ENCODE data around the gene MAPRE2.

MAPRE2 gene

DNA sequence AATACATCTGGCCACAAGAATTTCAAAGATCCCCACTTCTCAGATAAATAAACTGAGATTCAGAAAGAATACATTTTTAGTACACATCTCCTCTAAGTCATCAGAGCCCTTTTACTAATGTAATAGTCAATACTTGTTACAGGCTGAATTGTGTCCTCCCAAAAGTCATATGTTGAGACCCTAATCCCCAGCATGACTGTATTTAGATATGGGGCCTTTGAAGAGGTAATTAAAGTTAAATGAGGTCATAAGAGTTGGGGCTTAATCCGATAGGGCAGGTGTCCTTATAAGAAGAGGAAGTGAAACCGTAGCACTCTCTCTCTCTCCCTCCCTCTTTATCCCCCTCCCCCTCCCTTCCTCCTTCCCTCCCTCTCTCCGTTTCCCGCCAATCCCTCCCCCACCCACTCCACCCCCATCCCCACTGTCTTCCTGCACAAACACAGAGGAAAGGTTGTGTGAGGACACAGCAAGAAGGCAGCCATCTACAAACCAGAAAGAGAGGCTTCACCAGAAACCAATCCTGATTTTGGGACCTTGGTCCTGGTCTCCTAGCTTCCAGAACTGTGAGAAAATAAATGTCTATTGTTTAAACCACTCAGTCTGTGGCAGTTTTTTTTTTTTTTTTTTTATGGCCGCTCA is 133.0 kb downstream of the MAPRE2 start:
- no peak for DNase-seq (ENCODE audit: low read depth in 1 of 2, low spot score in 1 of 2)

DNA sequence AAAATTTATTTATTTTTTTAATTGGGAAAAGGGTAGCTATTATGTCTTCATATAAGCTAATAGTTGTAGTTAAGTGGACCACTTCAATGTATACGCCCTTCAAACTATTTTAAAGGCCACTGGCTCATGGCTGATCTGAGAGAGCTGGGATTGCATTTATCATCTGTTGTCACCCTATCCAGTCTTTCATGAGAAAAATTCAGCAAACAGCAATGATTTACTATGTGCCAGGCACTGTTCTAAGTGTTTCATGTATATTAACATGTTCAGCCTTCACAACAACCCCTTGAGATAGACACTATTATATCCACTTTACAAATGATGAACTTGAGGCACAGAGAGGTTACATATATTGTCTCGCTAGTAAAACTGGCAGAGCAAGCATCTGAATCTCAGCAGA is 133.5 kb downstream of the MAPRE2 start:
- no peak for DNase-seq (ENCODE audit: low read depth in 1 of 2, low spot score in 1 of 2)

- no peak for DNase-seq (ENCODE audit: low read depth in 1 of 2, low spot score in 1 of 2)
Measured at GRCh38 chr18:35176925-35177324, 135.7 kb downstream of the MAPRE2 start.

GRCh38 chr18:35178260-35178659 is 137.0 kb downstream of the MAPRE2 start:
- DNase-seq (ENCODE audit: low read depth in 1 of 2, low spot score in 1 of 2): no peak

DNA sequence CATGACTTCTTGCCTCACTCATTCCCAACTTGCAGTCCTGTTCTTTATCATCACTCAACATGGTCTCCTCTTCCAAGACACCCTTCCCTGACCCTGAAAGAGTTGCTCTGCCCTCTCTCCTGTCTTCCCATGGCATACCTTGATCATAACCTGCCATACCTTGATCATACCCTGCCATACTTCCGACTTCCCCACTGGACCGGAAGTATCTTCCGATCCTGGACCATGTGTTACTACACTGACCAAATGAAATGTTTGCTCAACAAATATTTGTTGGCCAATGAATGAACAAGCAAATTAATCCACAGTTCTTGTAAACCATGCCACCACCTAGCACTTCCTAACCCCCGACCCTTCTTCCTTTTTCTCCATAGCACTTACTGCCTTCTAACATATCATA is 138.7 kb downstream of the MAPRE2 start:
- DNase-seq (ENCODE audit: low read depth in 1 of 2, low spot score in 1 of 2): no peak

- no peak for DNase-seq (ENCODE audit: low read depth in 1 of 2, low spot score in 1 of 2)
Measured at GRCh38 chr18:35180455-35180854, 139.2 kb downstream of the MAPRE2 start.

DNA sequence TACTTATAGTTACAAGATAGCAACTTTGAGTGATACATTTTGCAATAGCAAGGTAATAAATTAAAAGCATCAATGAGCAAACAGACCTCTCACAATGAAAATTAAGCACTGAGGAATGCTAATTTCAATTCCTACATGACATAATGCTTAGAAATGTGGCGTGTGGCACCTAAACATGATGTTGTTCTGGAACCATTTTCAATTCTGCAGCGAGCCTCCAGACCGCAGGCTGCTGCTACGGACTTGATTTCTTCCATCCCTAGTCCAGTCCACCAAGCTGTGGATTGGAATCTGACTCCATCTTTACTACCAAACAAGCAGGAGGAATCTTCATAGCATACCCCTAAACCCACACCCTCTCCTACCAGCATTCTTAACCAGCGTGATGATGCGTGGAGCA is 140.9 kb downstream of the MAPRE2 start:
- no peak for DNase-seq (ENCODE audit: low read depth in 1 of 2, low spot score in 1 of 2)

GRCh38 chr18:35183886-35184285 is 142.7 kb downstream of the MAPRE2 start:
- DNase-seq (ENCODE audit: low read depth in 1 of 2, low spot score in 1 of 2): no peak

DNA sequence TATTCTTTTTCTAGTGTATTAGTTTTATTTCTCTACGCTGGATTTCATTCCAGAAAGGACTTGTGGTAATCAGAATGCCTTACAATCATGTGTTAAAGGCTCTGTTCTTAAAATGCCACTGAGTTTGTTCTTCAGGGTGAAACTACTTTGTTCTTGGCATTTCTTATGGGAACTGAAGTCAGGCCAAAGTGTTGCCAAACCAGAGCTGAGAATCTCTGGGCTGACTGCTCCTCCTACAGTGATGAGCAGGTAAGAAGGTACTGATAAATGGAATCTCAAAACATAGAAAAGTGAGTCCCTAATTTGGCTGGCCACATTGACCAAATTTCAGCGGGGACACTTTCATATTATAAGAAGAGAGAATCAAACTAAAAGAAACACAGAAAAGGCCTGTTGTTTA is 144.6 kb downstream of the MAPRE2 start:
- DNase-seq (ENCODE audit: low read depth in 1 of 2, low spot score in 1 of 2): no peak

GRCh38 chr18:35186291-35187034 is 145.2 kb downstream of the MAPRE2 start:
- no peak for DNase-seq (ENCODE audit: low read depth in 1 of 2, low spot score in 1 of 2)

GRCh38 chr18:35189510-35189909 is 148.3 kb downstream of the MAPRE2 start:
- DNase-seq (ENCODE audit: low read depth in 1 of 2, low spot score in 1 of 2): no peak

- no peak for DNase-seq (ENCODE audit: low read depth in 1 of 2, low spot score in 1 of 2)
Measured at GRCh38 chr18:35190948-35191697, 149.9 kb downstream of the MAPRE2 start.

DNA sequence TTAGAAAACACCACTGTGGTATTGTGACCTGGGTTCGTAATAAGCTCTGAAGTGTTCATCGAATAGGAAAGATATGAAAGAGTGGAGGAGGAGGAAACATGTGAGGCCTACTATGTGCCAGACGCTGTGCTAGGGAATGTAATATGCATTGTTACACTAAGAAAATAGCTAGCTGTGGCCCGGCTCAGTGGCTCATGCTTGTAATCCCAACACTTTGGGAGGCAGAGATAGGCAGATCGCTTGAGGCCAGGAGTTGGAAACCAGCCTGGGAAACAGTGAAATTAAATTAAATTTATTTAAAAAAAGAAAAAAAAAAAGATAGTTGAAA is 150.4 kb downstream of the MAPRE2 start:
- no peak for DNase-seq (ENCODE audit: low read depth in 1 of 2, low spot score in 1 of 2)

GRCh38 chr18:35192415-35192814 is 151.2 kb downstream of the MAPRE2 start:
- no peak for DNase-seq (ENCODE audit: low read depth in 1 of 2, low spot score in 1 of 2)

Data from activated T-helper 1 cell treated with anti-CD3 and anti-CD28 coated beads, Interleukin-2, amount 50 U/mL, for 16 hours (primary cell).